Inflammatory macrophage treated with lipopolysaccharide for 4 hours (primary cell): ENCODE measurements around the gene RPH3AL.
"Not testable (repeated sequence)": the region's sequence is repeated elsewhere in the genome, so short reads cannot be mapped to it uniquely, and the experiment has no call there.

ENCODE experiments used
- DNase-seq: peaks from one replicate; pipeline ENCODE4 v3.0.0-alpha.2; 2020

Gene RPH3AL

GRCh38 chr17:378068-378467 is 25.5 kb upstream of the RPH3AL start:
- DNase-seq = no peak

GRCh38 chr17:376936-377863 is 24.6 kb upstream of the RPH3AL start:
- DNase-seq = no peak

- DNase-seq = no peak
Observed at GRCh38 chr17:373613-374230, 21.1 kb upstream of the RPH3AL start.

- DNase-seq = no peak
Observed at GRCh38 chr17:372157-373152, 19.8 kb upstream of the RPH3AL start.

GRCh38 chr17:371583-371982 is 19.0 kb upstream of the RPH3AL start:
- DNase-seq = no peak

GRCh38 chr17:367656-368055 is 15.0 kb upstream of the RPH3AL start:
- not testable (repeated sequence) for DNase-seq

GRCh38 chr17:366657-367615 is 14.3 kb upstream of the RPH3AL start:
- not testable (repeated sequence) for DNase-seq

- no peak for DNase-seq
Observed at GRCh38 chr17:364766-365165, 12.2 kb upstream of the RPH3AL start.

- no peak for DNase-seq
Observed at GRCh38 chr17:364308-364707, 11.7 kb upstream of the RPH3AL start.

GRCh38 chr17:362721-363120 is 10.1 kb upstream of the RPH3AL start:
- no peak for DNase-seq

GRCh38 chr17:360092-360750 is 7.6 kb upstream of the RPH3AL start:
- DNase-seq = no peak

GRCh38 chr17:358491-359151 is 6.0 kb upstream of the RPH3AL start:
- DNase-seq = no peak

GRCh38 chr17:357644-358043 is 5.0 kb upstream of the RPH3AL start:
- no peak for DNase-seq

GRCh38 chr17:356671-357434 is 4.2 kb upstream of the RPH3AL start:
- DNase-seq = no peak

- DNase-seq = no peak
Observed at GRCh38 chr17:354651-355556, 2.3 kb upstream of the RPH3AL start.

- no peak for DNase-seq
Observed at GRCh38 chr17:353838-354234, 1.2 kb upstream of the RPH3AL start.

GRCh38 chr17:353213-353837 is 718 bp upstream of the RPH3AL start:
- no peak for DNase-seq

- no peak for DNase-seq
Observed at GRCh38 chr17:351875-352420, 659 bp downstream of the RPH3AL start.
